HepG2 (cell line): Measurements from ENCODE around the gene PTMA. TPM values are rescaled to one million over a fixed set of nuclear protein-coding genes. Genes with fewer than 3 reads are reported as not detected.

ENCODE experiments used
- AFF4 ChIP-seq: sonication (generic); formaldehyde crosslinking; IDR thresholded peaks from 2 replicates; pipeline ENCODE4 v1.4.0; 2020; ENCODE audit warnings: missing genetic modification reagents
- CAMTA2 ChIP-seq: sonication (generic); formaldehyde crosslinking; IDR thresholded peaks from 2 replicates; pipeline ENCODE4 v1.4.0; 2020; ENCODE audit warnings: mild to moderate bottlenecking, missing genetic modification reagents, borderline replicate concordance
- HES4 ChIP-seq: sonication (generic); formaldehyde crosslinking; IDR thresholded peaks from 2 replicates; pipeline ENCODE4 v1.9.0; 2021; ENCODE audit warnings: mild to moderate bottlenecking, missing genetic modification reagents, borderline replicate concordance
- LCORL ChIP-seq, 2 experiments: fragments of 450-650 bp in 1 of 2; sonication (generic) in 1 of 2; formaldehyde crosslinking in 1 of 2; IDR thresholded peaks; 2 replicates each; pipeline versions ENCODE4 v1.5.0 to v1.6.1; 2017 to 2020; ENCODE audit warnings: antibody characterized with exemption in 1 of 2, missing genetic modification reagents in 1 of 2
- ZNF703 ChIP-seq: sonication (generic); formaldehyde crosslinking; IDR thresholded peaks from 2 replicates; pipeline ENCODE4 v1.5.1; 2020; ENCODE audit warnings: missing genetic modification reagents, mild to moderate bottlenecking, moderate library complexity, borderline replicate concordance
- polyA plus RNA-seq, 8 experiments: library from polyadenylated mRNA; depleted of rRNA in 3 of 8; stranded (reverse) in 7 of 8; unstranded in 1 of 8; fragments of >200 nt; fragmentation: Illumina TruSeq in 4 of 8; extraction: Trizol in 4 of 8; gene quantifications; 2 replicates each; pipeline versions ENCODE4 v1.2.1 to v1.2.3, GENCODE V29; 2011 to 2016; ENCODE audit warnings: low read depth in 4 of 8, missing spikeins in 1 of 8, mixed read lengths in 1 of 8; ENCODE audit not compliant: insufficient read depth in 1 of 8
- total RNA-seq, 5 experiments: library from RNA; depleted of rRNA; stranded (reverse); fragments of >200 nt; fragmentation: Illumina TruSeq; extraction: Trizol; gene quantifications; 2 replicates each; pipeline ENCODE4 v1.2.3, GENCODE V29; 2016; ENCODE audit warnings: low read depth in 1 of 5
- TF ChIP-seq, protein P1 (sequence below): fragments of 450-650 bp; IDR thresholded peaks from 2 replicates; pipeline ENCODE4 v1.6.1; 2016
- TF ChIP-seq, protein P2 (sequence below): IDR thresholded peaks from 2 replicates; pipeline ENCODE4 v1.6.1; 2018; ENCODE audit warnings: missing genetic modification reagents

The PTMA gene
- total and polyA plus RNA-seq, 2 of the 13 experiments (the other 11 are each of a cell fraction or from before 2014, with no cell fraction given): 190 to 1,086 TPM

DNA sequence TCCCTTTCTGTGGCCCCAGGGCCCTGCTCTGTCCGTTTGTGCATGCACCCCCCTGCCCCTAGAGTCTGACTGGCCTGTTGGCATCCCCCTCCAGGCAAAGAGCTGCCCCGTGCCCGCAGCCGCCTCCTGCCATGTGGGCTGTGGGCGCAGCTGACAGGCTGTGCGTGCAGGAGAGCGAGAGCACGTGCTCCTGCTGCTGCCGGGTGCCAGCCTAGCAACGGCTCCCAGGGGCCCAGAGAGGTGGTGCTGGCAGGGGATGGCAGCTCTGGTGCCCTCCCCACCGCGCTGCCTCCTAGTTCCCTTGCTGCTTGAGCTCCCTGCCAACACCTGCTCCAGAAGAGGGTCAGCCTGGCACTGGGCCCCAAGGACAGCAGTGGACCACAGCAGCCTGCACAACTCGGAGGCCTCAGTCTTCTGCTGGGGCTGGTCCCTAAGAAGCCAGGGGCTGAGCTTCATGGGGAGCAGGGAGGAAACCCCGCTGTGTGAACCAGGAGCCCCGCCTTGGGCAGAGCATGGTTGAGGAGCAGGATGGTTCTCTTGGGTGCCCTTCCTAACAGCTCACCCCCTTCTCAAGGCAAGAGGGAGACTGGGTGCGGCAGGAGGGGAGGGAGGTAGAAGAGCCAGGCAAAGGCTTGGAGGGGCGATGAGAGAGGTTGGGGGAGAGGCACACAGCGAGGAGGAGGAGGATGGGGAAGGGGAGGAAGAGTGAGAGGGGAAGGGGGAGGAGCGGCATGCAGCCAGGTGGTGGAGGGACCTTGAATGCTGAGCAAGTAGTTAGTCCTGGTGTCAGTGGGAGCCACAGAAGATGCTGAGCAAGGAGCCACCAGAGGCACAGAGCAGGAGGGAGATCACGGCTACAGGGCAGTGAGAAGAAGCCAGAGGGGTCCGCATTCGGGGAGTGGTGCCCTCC is 23.8 kb upstream of the PTMA start (continued):
- TF ChIP-seq, protein P1, sequence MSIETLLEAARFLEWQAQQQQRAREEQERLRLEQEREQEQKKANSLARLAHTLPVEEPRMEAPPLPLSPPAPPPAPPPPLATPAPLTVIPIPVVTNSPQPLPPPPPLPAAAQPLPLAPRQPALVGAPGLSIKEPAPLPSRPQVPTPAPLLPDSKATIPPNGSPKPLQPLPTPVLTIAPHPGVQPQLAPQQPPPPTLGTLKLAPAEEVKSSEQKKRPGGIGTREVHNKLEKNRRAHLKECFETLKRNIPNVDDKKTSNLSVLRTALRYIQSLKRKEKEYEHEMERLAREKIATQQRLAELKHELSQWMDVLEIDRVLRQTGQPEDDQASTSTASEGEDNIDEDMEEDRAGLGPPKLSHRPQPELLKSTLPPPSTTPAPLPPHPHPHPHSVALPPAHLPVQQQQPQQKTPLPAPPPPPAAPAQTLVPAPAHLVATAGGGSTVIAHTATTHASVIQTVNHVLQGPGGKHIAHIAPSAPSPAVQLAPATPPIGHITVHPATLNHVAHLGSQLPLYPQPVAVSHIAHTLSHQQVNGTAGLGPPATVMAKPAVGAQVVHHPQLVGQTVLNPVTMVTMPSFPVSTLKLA: peak; percentile 55; the same call in 1 of the 2 replicates
- TF ChIP-seq HES4 (CRISPR knock-in tag): no peak; the same call in 1 of the 2 replicates
- TF ChIP-seq, protein P2, sequence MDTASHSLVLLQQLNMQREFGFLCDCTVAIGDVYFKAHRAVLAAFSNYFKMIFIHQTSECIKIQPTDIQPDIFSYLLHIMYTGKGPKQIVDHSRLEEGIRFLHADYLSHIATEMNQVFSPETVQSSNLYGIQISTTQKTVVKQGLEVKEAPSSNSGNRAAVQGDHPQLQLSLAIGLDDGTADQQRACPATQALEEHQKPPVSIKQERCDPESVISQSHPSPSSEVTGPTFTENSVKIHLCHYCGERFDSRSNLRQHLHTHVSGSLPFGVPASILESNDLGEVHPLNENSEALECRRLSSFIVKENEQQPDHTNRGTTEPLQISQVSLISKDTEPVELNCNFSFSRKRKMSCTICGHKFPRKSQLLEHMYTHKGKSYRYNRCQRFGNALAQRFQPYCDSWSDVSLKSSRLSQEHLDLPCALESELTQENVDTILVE (CRISPR knock-in tag): no peak
- TF ChIP-seq CAMTA2: no peak
- TF ChIP-seq AFF4 (CRISPR knock-in tag): no peak
- TF ChIP-seq ZNF703 (CRISPR knock-in tag): no peak
- no peak for TF ChIP-seq LCORL (IDR thresholded peaks at IDR 0.05)
- TF ChIP-seq LCORL (CRISPR knock-in tag; IDR thresholded peaks at IDR 0.05): 0 out of 2 replicates have a peak, but pooled peaks have one; percentile 9
